Measurements from ENCODE around the gene NYNRIN. TPM values are rescaled to one million over a fixed set of nuclear protein-coding genes. Genes with fewer than 3 reads are reported as not detected.

Gene NYNRIN
- total and polyA plus RNA-seq, 2 donors (not counting 3 experiments of a cell fraction or from before 2014, with no cell fraction given): 37.2 to 42.8 TPM

DNA sequence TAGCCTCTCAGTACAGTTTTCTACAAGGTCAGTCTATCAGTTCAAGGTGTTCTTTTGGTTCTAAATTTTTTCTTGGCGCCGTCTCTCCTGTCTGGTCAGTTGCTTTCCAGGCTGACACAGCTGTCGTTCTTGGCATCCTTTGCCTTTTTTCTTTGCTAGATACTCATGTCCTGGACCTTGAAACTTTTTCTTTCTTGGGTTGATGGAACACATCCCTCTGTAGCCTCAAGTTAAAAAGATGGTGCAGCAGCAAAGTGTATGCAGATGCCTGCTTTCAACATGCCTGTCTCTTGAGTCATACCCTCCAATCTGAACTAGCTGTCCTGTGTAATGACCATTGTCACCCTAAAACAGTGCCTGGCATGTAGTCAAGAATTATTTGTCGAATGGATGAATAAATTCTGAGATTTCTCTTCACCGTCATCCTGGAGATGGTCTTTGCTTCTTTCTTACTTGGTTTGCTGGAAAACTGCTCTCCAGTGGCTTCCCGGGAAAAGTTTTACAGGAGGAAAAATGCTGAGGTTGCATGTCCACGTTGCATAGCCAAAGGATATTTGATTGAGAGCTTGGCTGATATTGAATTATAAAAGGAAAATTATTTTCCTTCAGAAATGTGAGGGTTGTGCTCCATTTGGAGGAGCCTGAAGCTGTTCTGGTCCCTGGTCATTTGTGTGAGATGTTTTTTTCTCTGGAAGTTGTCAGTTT lies 4.6 kb downstream of the NYNRIN start:
- no peaks in the 10 kb centered on the region for H3K9me1 ChIP-seq (replicated peaks; ENCODE audit: control insufficient read depth, extremely low read depth, insufficient read depth, low read length)
- no peaks in the 10 kb centered on the region for H3K9me3 ChIP-seq (replicated peaks; ENCODE audit: control insufficient read depth, insufficient read depth, low read length)
- FAIRE-seq (peak; percentile 67), DNase-seq (ENCODE audit: low read depth, low spot score) (peak; percentile 28)
- H3K9ac ChIP-seq (replicated peaks; ENCODE audit: extremely low read depth, insufficient read depth, low read length): no peak overlapping the region
- H3K4me3 ChIP-seq (replicated peaks in 1 of 3; ENCODE audit: insufficient read depth in 1 of 3, low read depth in 1 of 3, low read length in 3 of 3): peak overlapping the region in 1 of 3 experiments; percentile 11
- H4K20me1 ChIP-seq (replicated peaks; ENCODE audit: control insufficient read depth, extremely low read depth, insufficient read depth, low read length): no peaks in the 10 kb centered on the region
- ChIA-PET CTCF (interaction anchor here (0.6 to 3.4 kb wide), 5 partner anchors 28 to 95 kb away, joined by 3 to 22 read pairs (median 3); partner anchors contain the start of gene CIDEB), POLR2A (no interaction called here)
- peaks cover 26% of the 10 kb centered on the region for H3K4me1 ChIP-seq (ENCODE audit: control insufficient read depth, extremely low read depth, insufficient read depth, low read length)
- dilution Hi-C loops (cut with MboI; ENCODE audit: extremely low pct_ligation_motif_present, low sequenced_read_pairs) (no loop called here), intact Hi-C loops (cut with micrococcal nuclease) (no loop called here)
- no peak overlapping the region for H2AFZ ChIP-seq (ENCODE audit: low read depth, low read length)
- no TSS peak for BruUV-seq (replicated peaks)
- peaks cover 2% of the 10 kb centered on the region for H3K79me2 ChIP-seq (ENCODE audit: control insufficient read depth, insufficient read depth, low read length)
- peaks cover 0 to 10% of the 10 kb centered on the region in 2 experiments for H3K36me3 ChIP-seq (ENCODE audit: control insufficient read depth in 2 of 2, extremely low read depth in 1 of 2, insufficient read depth in 2 of 2, low read length in 2 of 2)
- no peaks in the 10 kb centered on the region for H3K27me3 ChIP-seq (ENCODE audit: control insufficient read depth in 2 of 2, insufficient read depth in 2 of 2, low read length in 2 of 2)
- H3K4me2 ChIP-seq (ENCODE audit: insufficient read depth, low read length): peak overlapping the region; percentile 67
- TF ChIP-seq FOS (IDR thresholded peaks at IDR 0.05; ENCODE audit: borderline replicate concordance, insufficient read depth, low read length) (no peak), EZH2 (IDR thresholded peaks at IDR 0.05; ENCODE audit: borderline replicate concordance, low read depth, low read length, severe bottlenecking) (no peak), POLR2AphosphoS5 (IDR thresholded peaks at IDR 0.05; ENCODE audit: insufficient read depth, low read depth, low read length) (no peak), MYC (IDR thresholded peaks at IDR 0.05; ENCODE audit: low read depth, low read length) (no peak), JUN (IDR thresholded peaks at IDR 0.05; ENCODE audit: borderline replicate concordance, insufficient read depth, insufficient read length, low read depth) (no peak)
- TF ChIP-seq, protein P1, sequence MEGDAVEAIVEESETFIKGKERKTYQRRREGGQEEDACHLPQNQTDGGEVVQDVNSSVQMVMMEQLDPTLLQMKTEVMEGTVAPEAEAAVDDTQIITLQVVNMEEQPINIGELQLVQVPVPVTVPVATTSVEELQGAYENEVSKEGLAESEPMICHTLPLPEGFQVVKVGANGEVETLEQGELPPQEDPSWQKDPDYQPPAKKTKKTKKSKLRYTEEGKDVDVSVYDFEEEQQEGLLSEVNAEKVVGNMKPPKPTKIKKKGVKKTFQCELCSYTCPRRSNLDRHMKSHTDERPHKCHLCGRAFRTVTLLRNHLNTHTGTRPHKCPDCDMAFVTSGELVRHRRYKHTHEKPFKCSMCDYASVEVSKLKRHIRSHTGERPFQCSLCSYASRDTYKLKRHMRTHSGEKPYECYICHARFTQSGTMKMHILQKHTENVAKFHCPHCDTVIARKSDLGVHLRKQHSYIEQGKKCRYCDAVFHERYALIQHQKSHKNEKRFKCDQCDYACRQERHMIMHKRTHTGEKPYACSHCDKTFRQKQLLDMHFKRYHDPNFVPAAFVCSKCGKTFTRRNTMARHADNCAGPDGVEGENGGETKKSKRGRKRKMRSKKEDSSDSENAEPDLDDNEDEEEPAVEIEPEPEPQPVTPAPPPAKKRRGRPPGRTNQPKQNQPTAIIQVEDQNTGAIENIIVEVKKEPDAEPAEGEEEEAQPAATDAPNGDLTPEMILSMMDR (IDR thresholded peaks at IDR 0.05; ENCODE audit: extremely low read depth in 1 of 2, insufficient read depth in 1 of 2, low read depth in 1 of 2, low read length in 2 of 2): no peak
- H3K27ac ChIP-seq (ENCODE audit: insufficient read depth, low read depth, low read length): no peak overlapping the region

Data from endothelial cell of umbilical vein (primary cell).